ENCODE results near the gene RNF168.

DNA sequence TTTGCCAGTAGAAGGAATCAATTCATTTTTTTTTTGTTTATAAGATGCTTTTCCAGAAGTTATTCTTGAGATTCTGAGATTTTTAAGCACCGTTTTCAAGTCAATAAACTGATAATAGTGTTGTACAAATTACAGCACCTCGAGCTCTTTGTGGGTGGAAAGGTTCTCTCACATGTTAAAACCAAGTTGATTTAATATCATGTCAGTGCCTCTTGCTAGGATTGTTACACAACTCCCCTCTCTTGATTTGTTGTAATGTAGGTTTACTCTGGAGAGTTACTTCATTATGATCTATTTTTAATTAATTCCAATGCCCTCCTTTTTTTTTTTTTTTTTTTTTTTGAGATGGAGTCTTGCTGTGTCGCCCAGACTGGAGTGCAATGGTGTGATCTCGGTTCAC, 45.5 kb downstream of the RNF168 start:
- TF ChIP-seq, protein P1, sequence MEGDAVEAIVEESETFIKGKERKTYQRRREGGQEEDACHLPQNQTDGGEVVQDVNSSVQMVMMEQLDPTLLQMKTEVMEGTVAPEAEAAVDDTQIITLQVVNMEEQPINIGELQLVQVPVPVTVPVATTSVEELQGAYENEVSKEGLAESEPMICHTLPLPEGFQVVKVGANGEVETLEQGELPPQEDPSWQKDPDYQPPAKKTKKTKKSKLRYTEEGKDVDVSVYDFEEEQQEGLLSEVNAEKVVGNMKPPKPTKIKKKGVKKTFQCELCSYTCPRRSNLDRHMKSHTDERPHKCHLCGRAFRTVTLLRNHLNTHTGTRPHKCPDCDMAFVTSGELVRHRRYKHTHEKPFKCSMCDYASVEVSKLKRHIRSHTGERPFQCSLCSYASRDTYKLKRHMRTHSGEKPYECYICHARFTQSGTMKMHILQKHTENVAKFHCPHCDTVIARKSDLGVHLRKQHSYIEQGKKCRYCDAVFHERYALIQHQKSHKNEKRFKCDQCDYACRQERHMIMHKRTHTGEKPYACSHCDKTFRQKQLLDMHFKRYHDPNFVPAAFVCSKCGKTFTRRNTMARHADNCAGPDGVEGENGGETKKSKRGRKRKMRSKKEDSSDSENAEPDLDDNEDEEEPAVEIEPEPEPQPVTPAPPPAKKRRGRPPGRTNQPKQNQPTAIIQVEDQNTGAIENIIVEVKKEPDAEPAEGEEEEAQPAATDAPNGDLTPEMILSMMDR (conservative IDR thresholded peaks at IDR 0.05) = no peak
- no peak for TF ChIP-seq ZFX (IDR thresholded peaks at IDR 0.05)

All from C4-2B (cell line).